ENCODE measurements around the gene PAK1IP1.

GRCh38 chr6:10736731-10737130 is 42.0 kb downstream of the PAK1IP1 start:
- TF ChIP-seq RBBP5 (conservative IDR thresholded peaks at IDR 0.05) (no peak), SRF (IDR thresholded peaks at IDR 0.05; ENCODE audit: low read depth in 2 of 2, low read length in 2 of 2) (no peak), HDGF (IDR thresholded peaks at IDR 0.05) (no peak), CTCF (IDR thresholded peaks at IDR 0.05 in 2 of 3, conservative IDR thresholded peaks at IDR 0.05 in 1 of 3; ENCODE audit: control insufficient read depth in 2 of 3, extremely low read depth in 1 of 3, insufficient read depth in 1 of 3, low read depth in 3 of 3, low read length in 3 of 3) (no peak), EZH2 (IDR thresholded peaks at IDR 0.05; ENCODE audit: borderline replicate concordance, control insufficient read depth, low read depth, low read length) (no peak), HDAC2 (IDR thresholded peaks at IDR 0.05) (no peak)

Measured in GM12878 (cell line).